Measurements from ENCODE around the gene KSR1. TPM values are rescaled to one million over a fixed set of nuclear protein-coding genes. Genes with fewer than 3 reads are reported as not detected.

Gene KSR1
- total RNA-seq, 4 donors from 2014 or later, result 26.0 to 37.5 (median 35.0) TPM

DNA sequence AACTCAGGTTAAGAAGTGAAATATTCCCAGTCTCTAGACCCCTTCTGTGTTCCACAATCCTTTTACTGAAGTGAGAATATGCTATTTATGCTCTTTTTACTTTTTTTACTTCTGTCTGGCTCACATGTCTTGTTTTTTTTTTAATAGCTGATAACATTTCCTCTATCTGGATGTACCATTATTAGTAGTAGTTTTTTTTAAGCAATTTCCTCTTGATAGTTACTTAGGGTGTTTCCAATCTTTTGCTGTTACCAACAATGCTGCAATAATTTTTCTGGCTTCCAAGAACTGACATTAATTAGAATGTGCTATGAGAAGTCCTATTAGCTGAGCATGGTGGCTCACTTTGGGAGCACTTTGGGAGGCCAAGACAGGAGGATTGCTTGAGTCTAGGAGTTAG is 32.0 kb downstream of the KSR1 start:
- H3K4me3 ChIP-seq (ENCODE audit: low read depth, poor library complexity, severe bottlenecking), result no peak overlapping the region
- no peak for TF ChIP-seq POLR2A (IDR thresholded peaks at IDR 0.05)
- TF ChIP-seq, protein P1, sequence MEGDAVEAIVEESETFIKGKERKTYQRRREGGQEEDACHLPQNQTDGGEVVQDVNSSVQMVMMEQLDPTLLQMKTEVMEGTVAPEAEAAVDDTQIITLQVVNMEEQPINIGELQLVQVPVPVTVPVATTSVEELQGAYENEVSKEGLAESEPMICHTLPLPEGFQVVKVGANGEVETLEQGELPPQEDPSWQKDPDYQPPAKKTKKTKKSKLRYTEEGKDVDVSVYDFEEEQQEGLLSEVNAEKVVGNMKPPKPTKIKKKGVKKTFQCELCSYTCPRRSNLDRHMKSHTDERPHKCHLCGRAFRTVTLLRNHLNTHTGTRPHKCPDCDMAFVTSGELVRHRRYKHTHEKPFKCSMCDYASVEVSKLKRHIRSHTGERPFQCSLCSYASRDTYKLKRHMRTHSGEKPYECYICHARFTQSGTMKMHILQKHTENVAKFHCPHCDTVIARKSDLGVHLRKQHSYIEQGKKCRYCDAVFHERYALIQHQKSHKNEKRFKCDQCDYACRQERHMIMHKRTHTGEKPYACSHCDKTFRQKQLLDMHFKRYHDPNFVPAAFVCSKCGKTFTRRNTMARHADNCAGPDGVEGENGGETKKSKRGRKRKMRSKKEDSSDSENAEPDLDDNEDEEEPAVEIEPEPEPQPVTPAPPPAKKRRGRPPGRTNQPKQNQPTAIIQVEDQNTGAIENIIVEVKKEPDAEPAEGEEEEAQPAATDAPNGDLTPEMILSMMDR (IDR thresholded peaks at IDR 0.05), result no peak
- DNase-seq (ENCODE audit: low spot score in 2 of 2), result no peak
- intact Hi-C loops (cut with DNase I; ENCODE audit: low total_unique reads), result no loop called here

DNA sequence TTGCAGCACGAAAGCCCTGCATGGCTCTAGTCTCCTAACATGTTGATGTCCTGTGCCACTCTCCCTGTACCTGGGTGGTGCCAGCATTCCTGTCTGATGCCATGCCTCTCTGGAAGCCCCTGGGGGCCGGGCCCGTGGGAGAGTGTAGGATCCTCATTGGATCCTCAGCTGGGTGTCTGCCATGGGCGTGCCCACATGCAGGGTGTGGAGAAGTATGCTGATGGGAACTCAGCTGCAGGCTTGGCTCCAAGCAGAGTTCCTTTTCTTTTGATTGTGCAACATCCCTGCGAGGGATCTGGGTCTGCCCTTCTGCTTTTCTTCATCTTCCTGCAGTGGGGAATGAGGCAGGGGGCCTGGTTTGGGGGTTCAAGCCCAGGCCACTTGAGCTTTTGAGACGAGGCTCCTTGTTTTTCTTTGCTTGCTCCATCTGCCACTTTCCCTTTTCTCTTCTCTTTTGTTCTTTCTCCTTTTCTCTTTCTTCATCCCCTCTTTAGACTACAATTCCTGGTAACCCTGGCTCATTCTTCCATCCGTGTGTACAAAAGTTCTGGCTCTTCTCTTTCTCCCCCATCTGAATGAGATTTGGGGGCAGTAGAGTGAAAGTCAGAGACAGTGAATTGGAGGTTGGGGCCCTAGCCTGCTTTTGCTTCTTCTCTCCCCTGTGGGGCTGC is 32.9 kb downstream of the KSR1 start:
- no peak for TF ChIP-seq POLR2A (IDR thresholded peaks at IDR 0.05)
- TF ChIP-seq, protein P1 (IDR thresholded peaks at IDR 0.05), result no peak
- 9 to 20% methylated on average over 7 of the region's 7 CpGs for WGBS, 2 donors
- intact Hi-C loops (cut with DNase I; ENCODE audit: low total_unique reads), result no loop called here
- no peak overlapping the region for H3K4me3 ChIP-seq (ENCODE audit: low read depth, poor library complexity, severe bottlenecking)
- peak; percentile 87 to 96 for DNase-seq (ENCODE audit: low spot score in 2 of 2)

DNA sequence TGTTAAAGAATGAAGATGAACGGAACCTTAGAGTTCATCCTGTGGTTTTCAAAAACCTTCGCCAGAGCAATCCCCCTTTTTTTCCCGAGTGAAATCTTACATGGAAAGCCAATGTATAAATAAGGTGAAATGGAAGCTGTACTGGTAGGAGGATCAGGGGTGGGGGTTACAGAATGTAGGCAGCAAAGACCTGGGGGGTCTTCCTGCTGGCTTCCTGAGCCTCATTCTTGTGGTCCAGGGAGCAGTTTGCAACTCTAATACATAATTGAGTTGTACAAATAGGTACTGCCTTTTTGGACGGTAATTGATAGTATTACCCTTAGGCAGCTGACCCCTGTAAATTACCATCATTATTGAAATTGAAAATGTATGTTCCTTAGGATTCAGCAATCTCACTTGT is 34.1 kb downstream of the KSR1 start:
- TF ChIP-seq, protein P1 (IDR thresholded peaks at IDR 0.05), result no peak
- TF ChIP-seq POLR2A (IDR thresholded peaks at IDR 0.05), result no peak
- 89 to 93% methylated on average over 4 of the region's 4 CpGs for WGBS, 2 donors
- intact Hi-C loops (cut with DNase I; ENCODE audit: low total_unique reads), result no loop called here
- H3K4me3 ChIP-seq (ENCODE audit: low read depth, poor library complexity, severe bottlenecking), result no peak overlapping the region
- DNase-seq (ENCODE audit: low spot score in 2 of 2), result no peak

DNA sequence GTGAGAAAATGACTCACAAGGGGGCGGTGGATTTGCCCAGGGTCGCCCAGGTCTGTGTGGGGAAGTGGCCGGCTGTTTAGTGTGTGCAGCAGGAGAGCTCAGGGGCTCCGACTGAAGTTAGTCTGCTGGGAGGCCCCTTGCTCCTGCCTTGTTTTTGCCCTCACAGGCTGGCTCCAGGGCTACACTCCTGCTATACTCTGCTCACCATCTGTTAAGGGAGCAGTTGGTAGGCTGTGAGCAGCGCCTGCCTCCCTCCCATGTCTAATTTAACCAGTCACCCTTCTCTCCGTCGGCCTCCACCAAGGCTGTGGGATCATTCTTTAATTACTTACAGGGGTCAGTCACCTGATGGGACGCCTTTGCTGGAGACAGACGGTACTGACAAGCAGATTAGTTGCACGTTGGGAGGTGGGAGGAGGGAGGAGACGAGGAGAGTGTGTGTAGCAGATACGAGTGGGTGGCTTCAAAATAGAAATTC is 35.5 kb downstream of the KSR1 start:
- TF ChIP-seq, protein P1 (IDR thresholded peaks at IDR 0.05), result no peak
- TF ChIP-seq POLR2A (IDR thresholded peaks at IDR 0.05), result no peak
- WGBS, 2 donors, result 66 to 84% methylated on average over 12 of the region's 12 CpGs
- no peak overlapping the region for H3K4me3 ChIP-seq (ENCODE audit: low read depth, poor library complexity, severe bottlenecking)
- no peak for DNase-seq (ENCODE audit: low spot score in 2 of 2)
- intact Hi-C loops (cut with DNase I; ENCODE audit: low total_unique reads), result no loop called here

DNA sequence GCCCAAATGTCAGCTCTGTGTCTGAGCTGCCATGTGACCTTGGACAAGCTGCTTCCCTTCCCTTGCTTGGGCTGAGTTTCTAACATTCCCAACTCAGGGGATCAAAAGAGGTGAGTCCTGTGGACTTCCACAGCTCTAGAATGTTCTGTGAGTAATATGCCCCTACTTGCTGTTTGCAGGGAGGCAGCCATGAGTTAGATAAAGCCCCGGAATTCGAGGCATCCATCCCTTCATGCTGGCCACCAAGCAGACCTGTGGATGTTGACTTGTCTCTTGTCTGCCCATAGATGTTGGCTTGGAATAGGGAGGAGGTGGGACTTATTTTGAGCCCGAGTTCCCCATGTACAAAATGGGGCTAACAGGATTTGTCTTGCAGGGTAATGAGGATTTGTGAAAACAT is 36.2 kb downstream of the KSR1 start:
- TF ChIP-seq, protein P1 (IDR thresholded peaks at IDR 0.05), result no peak
- TF ChIP-seq POLR2A (IDR thresholded peaks at IDR 0.05), result no peak
- 87 to 94% methylated on average over 3 of the region's 3 CpGs for WGBS, 2 donors
- no peak for DNase-seq (ENCODE audit: low spot score in 2 of 2)
- H3K4me3 ChIP-seq (ENCODE audit: low read depth, poor library complexity, severe bottlenecking), result no peak overlapping the region
- intact Hi-C loops (cut with DNase I; ENCODE audit: low total_unique reads), result no loop called here

DNA sequence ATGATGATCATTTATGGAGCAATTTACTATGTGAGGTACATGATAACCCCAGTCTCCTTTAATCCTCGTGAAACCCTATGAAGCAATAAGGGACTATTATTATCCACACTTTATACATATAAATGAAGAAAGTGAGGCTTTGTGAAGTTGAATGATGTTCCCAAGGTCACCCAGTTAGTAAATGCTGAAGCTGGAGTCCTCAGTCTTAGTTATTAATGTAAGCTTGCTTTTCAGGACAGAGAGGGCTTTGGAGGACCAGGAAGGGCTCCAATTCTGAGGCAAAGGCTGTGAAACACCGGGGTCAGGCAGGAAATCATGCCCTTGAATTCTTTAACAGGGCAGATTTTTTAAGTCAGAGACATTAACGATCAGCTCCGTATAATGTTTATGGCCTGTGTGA is 36.8 kb downstream of the KSR1 start:
- H3K4me3 ChIP-seq (ENCODE audit: low read depth, poor library complexity, severe bottlenecking), result no peak overlapping the region
- intact Hi-C loops (cut with DNase I; ENCODE audit: low total_unique reads), result no loop called here
- TF ChIP-seq, protein P1 (IDR thresholded peaks at IDR 0.05), result no peak
- TF ChIP-seq POLR2A (IDR thresholded peaks at IDR 0.05), result no peak
- no peak for DNase-seq (ENCODE audit: low spot score in 2 of 2)
- 64 to 65% methylated on average over 4 of the region's 4 CpGs for WGBS, 2 donors
